Measurements from ENCODE around the gene MAML3. TPM values are rescaled to one million over a fixed set of nuclear protein-coding genes. Genes with fewer than 3 reads are reported as not detected.

The MAML3 gene
- total RNA-seq, 1 donor from 2014 or later = 6.7 TPM

DNA sequence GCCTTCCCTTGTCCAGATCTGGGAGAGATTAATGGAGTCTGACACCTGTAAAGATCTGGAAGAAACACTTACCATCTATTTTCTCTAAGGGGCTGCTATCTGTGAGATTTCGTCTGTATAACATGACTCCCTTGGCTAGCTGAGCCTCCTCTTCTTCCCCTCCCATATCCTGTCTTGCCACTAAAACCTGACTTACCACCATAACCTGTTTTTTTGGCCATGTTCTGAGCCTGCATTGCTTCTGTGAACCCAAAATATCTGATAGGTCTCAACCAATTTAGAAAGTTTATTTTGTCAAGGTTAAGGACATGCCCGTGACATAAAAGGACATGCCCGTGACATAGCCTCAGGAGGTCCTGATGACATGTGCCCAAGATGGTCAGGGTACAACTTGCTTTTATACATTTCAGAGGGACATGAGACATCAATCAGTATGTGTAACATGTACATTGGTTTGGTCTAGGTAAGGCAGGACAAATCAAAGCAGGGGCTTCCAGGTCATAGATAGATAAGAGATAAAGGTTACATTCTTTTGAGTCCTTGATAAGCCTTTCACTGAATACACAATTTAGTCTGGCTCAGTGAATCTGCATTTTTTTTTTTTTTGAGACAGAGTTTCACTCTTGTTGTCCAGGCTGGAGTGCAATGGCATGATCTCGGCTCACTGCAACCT is 476.9 kb downstream of the MAML3 start:
- no peak for DNase-seq

DNA sequence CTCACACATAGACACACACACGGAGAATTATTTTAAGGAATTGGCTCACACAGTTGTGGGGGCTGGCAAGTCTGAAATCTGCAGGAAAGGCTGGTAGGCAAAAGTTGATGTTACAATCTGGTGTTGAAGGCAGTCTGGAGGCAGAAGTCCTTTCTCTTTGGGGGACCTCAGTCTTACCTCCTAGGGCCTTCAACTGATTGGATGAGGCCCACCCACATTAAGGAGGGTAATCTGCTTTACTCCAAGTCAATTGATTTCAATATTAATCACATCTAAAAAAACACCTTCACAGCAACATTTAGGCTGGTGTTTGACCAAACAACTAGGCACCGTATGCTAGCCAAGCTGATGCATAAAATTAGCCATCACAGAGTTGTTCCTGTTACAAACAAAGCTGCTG is 477.6 kb downstream of the MAML3 start:
- no peak for DNase-seq

DNA sequence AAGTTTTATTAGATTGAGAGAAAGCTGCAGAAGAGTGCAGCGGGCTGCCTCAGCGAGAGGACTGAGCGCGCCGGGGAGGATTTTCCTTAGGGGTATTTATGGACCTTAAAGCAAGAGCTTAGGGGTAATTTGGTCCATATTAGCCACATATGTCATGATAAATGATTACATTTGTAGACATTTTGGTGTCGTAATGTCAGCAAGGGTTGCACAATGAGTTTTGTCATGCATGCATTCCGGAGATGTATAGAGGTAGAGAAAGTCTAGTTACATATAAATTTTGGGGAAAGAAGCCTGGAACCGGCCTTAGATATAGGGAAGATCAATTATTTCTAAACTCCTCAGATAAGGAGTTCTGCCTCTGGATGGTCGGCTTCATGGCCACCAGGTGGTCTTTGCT is 478.3 kb downstream of the MAML3 start:
- no peak for DNase-seq

DNA sequence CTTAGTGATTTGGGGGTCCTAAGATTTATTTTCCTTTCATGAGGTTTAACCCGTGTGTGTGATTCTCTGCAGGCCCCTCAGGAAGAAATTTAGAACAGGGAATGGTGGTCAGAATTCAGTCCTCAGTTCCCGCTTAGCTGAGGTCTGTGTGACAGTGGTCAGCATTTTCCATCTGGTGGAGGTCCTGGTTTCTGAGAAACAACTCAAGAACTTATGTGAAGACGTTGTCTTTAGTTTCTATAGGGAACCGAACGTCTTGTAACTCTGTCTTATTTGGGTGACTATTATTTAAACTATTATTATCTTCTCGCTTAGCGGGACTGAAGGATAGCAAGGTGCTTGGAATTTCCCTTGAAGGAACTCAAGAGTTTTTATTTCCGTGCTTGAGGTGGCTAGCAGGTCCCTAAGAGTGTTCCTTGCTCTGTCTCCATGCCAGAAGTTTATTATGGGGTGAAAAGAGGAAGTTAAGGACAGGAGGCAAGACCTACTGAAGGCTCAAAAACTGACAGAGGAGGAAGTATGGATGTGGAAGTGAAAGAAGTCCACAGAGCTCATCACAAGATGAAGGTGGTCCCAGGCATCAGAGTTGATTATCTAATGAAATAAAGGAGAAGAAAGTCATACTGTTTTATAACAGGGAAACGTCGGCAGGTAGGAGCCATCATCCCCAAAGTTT is 479.0 kb downstream of the MAML3 start:
- DNase-seq = no peak

DNA sequence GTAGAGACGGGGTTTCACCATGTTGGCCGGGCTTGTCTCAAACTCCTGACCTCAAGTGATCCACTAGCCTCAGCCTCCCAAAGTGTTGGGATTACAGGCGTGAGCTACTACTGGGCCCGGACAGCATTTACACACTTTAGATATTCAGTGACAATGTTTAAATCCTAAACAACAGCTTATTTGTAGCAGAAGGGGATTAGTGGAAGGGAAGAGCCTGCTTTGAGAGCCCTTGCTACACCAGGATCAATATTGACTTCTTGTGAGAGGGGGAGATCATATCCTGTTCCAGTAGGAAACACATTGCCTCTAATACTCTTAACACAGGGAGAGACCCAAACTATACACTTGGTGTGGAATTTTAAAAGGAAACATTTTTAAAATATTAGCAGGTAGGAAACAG is 481.3 kb downstream of the MAML3 start:
- DNase-seq = no peak

DNA sequence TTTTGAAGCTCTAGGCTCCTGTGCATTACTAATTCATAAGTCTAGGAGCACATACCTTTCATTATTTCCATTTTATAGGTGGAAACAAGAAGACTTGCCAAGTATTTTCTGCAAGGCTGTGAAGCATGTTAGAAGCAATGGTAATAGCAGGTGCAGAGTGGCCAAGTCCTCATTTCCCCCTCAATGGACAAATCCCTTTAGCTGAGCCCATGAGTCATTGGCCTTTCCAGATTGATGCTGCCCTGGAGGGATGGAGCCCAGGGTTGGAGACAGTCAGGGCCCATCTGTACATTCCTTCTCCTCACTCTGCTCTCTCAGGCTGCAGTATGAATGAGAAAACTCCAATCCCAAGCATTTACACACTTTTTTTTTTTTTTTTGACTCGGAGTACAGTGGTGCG is 481.8 kb downstream of the MAML3 start:
- no peak for DNase-seq

DNA sequence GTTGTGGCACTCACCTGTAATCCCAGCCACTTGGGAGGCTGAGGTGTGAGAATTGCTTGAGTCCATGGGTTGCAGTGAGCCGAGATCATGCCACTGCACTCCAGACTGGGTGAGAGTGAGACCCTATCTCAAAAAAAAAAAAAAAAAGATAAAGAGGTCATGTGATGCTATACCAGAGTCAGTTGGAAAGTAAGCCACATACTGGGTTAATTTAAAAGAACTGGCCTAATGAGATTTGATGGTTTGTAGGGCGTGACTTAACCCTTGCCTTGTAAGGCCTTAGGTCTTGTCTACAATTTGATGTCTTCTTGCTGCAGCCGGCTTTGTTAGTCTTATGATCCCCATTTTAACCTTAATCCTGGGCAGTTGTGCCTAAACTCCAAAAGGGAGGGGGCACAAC is 483.2 kb downstream of the MAML3 start:
- no peak for DNase-seq

DNA sequence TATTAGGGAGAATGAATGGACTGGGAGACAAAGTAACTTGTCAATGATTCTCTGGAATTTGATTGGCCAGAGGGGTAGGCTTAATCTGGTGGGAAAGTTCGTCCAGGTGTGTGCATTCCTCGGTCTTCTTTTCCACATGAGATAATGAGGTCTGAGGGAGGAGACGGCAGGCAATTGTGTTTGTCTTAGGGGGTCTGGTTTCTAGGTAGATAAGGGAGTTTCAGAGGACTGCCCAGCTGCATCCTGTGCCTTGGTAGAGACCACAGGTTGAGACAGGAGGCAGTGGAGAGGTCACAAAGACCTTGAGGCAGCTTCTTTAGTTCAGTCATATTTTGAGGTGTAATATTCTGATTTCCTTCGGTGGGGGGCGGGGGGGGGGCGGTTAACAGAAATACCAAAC is 484.1 kb downstream of the MAML3 start:
- DNase-seq = no peak

DNA sequence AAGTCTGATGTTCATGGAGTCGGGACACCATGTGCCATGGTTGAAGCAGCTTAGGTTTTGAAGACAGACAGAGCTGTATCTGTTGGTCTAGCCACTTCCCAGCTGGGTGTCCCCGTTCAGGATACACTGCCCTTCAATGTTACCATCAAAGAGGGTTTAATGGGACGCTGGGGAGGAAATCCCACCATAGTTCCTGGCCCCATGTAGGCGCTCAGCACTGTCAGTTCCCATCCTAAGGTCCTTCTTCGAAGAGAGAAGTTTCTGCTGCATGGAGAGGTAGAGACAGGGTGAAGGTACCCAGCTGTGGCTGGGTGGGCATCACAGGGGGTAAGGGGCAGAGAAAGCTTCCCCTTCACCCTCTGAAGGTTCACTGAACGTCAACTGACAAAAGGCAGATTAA is 484.6 kb downstream of the MAML3 start:
- no peak for DNase-seq

DNA sequence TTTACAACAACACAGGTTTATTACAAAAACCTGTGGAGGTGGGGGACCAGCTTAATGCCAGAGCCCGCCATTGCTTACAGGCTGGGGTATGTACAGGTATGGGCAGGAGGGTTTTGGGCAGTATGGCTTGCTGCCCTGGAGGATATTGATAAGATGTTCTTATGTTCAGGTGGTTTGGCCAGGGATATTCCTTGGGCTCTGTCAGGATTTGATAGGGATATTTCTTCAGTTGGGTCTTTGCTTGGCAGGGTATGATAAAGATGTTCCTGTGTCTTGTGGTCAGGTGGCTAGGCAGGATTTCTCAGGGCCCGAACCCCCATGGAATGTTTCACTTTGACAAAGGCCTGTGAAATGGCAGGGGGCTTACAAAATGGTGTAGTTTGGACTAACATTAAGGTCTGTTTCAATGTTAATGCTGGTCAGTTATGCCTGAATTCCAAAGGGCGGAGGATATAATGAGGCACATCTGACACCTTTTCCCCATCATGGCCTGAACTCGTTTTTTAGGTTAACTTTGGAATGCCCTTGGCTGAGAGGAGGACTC is 485.3 kb downstream of the MAML3 start:
- DNase-seq = no peak

DNA sequence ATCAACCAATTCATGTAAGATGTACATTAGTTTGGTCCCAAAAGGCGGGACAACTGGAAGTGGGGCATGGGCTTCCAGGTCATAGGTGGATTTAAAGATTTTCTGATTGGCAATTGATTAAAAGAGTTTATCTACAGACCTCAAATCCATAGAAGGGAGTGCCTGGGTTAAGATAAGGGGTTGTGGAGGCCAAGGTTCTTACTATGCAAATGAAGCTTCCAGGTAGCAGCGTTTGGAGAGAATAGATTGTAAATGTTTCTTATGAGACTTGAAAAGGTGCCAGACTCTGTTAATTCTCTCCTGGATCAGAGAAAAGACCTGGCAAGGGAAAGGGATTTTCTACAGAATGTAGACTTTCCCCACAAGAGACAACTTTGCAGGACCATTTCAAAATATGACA is 485.9 kb downstream of the MAML3 start:
- DNase-seq = no peak

Other genes with a start within 250 kb of the MAML3 start
- gene SCOC, start 219.5 kb upstream of the MAML3 start, total RNA-seq = 35.2 TPM

Data from skin of body (tissue), 2 donors.